Astrocyte (in vitro differentiated cells and primary cell): ENCODE measurements around the gene ETFA. TPM values are rescaled to one million over a fixed set of nuclear protein-coding genes. Genes with fewer than 3 reads are reported as not detected.

ENCODE experiments used
- DNase-seq: peaks from one replicate; pipeline ENCODE4 v3.0.0-alpha.2; 2010; ENCODE audit warnings: low read depth
- FAIRE-seq: peaks from 2 replicates; lab custom pipeline; 2011; peaks lifted over from hg19 to GRCh38; lab: Jason Lieb, UNC
- H2AFZ ChIP-seq: 2 replicates; pipeline ENCODE4 v1.6.0; 2012; ENCODE audit warnings: low read depth, low read length, inconsistent platforms
- H3K27ac ChIP-seq: 2 replicates; pipeline ENCODE4 v1.5.1; 2011; ENCODE audit warnings: low read depth, low read length, inconsistent platforms
- H3K27me3 ChIP-seq: 2 replicates; pipeline ENCODE4 v1.6.0; 2011; ENCODE audit warnings: low read length, inconsistent platforms; ENCODE audit not compliant: insufficient read depth
- H3K36me3 ChIP-seq: 2 replicates; pipeline ENCODE4 v1.5.1; 2011; ENCODE audit warnings: low read length, inconsistent platforms; ENCODE audit not compliant: insufficient read depth
- H3K4me1 ChIP-seq: 2 replicates; pipeline ENCODE4 v1.5.1; 2011; ENCODE audit warnings: low read length, inconsistent platforms; ENCODE audit not compliant: insufficient read depth
- H3K4me2 ChIP-seq: 2 replicates; pipeline ENCODE4 v1.6.0; 2012; ENCODE audit warnings: low read length, inconsistent platforms
- H3K4me3 ChIP-seq: 2 replicates; pipeline ENCODE4 v1.5.1; 2011; ENCODE audit warnings: low read depth, mild to moderate bottlenecking, low read length, inconsistent platforms; ENCODE audit not compliant: insufficient read depth
- H3K79me2 ChIP-seq: 2 replicates; pipeline ENCODE4 v1.6.0; 2012; ENCODE audit warnings: mild to moderate bottlenecking, low read length, inconsistent platforms; ENCODE audit not compliant: insufficient read depth
- H3K9ac ChIP-seq: 2 replicates; pipeline ENCODE4 v1.6.0; 2012; ENCODE audit warnings: mild to moderate bottlenecking, low read length, inconsistent platforms
- H3K9me3 ChIP-seq: 2 replicates; pipeline ENCODE4 v1.5.1; 2012; ENCODE audit warnings: low read depth, mild to moderate bottlenecking, low read length, inconsistent platforms; ENCODE audit not compliant: insufficient read depth
- H4K20me1 ChIP-seq: 2 replicates; pipeline ENCODE4 v1.6.0; 2012; ENCODE audit warnings: low read length, inconsistent platforms; ENCODE audit not compliant: insufficient read depth
- H3K27ac Mint-ChIP-seq: one replicate; pipeline ENCODE4 v1.8.0; 2021; ENCODE audit warnings: mild to moderate bottlenecking, mixed read lengths; ENCODE audit not compliant: unreplicated experiment
- H3K27me3 Mint-ChIP-seq: one replicate; pipeline ENCODE4 v1.8.0; 2021; ENCODE audit warnings: low read depth, mixed read lengths; ENCODE audit not compliant: unreplicated experiment
- H3K36me3 Mint-ChIP-seq: one replicate; pipeline ENCODE4 v1.8.0; 2021; ENCODE audit warnings: low read depth, mixed read lengths; ENCODE audit not compliant: unreplicated experiment
- H3K4me1 Mint-ChIP-seq: one replicate; pipeline ENCODE4 v1.8.0; 2021; ENCODE audit warnings: low read depth, mixed read lengths; ENCODE audit not compliant: unreplicated experiment
- H3K4me3 Mint-ChIP-seq: one replicate; pipeline ENCODE4 v1.8.0; 2021; ENCODE audit warnings: mild to moderate bottlenecking, moderate library complexity, mixed read lengths; ENCODE audit not compliant: unreplicated experiment
- H3K9me3 Mint-ChIP-seq: one replicate; pipeline ENCODE4 v1.8.0; 2021; ENCODE audit warnings: mild to moderate bottlenecking, mixed read lengths; ENCODE audit not compliant: unreplicated experiment
- CTCF ChIP-seq: IDR thresholded peaks from 2 replicates; pipeline ENCODE4 v1.5.1; 2011; ENCODE audit warnings: low read depth, mild to moderate bottlenecking, inconsistent platforms, low read length, moderate library complexity; ENCODE audit not compliant: insufficient read depth
- EZH2 ChIP-seq: IDR thresholded peaks from 2 replicates; pipeline ENCODE4 v1.6.1; 2012; ENCODE audit warnings: mild to moderate bottlenecking, low read length, inconsistent platforms; ENCODE audit not compliant: insufficient read depth
- total RNA-seq: library from RNA; stranded (reverse); gene quantifications from 2 replicates; pipeline ENCODE4 v1.2.1, GENCODE V29; 2021

Gene ETFA
- total RNA-seq, 1 donor from 2014 or later: 126 TPM

- H3K9me3 ChIP-seq: no peaks in the 10 kb centered on the region
- no peaks in the 10 kb centered on the region for H3K4me1 ChIP-seq
- FAIRE-seq: no peak
- H3K27me3 ChIP-seq: no peaks in the 10 kb centered on the region
- Mint-ChIP-seq H3K9me3 (no peaks in the 10 kb centered on the region), H3K36me3 (peaks cover 6% of the 10 kb centered on the region), H3K27me3 (no peaks in the 10 kb centered on the region), H3K4me1 (no peaks in the 10 kb centered on the region), H3K27ac (no peak overlapping the region), H3K4me3 (no peak overlapping the region)
- H3K36me3 ChIP-seq: peaks cover 6% of the 10 kb centered on the region
- no peak overlapping the region for H3K27ac ChIP-seq
- TF ChIP-seq CTCF: no peak
- no peak overlapping the region for H3K4me3 ChIP-seq
- H3K79me2 ChIP-seq: peaks cover 34% of the 10 kb centered on the region
- H3K4me2 ChIP-seq: no peak overlapping the region
- DNase-seq: peak; percentile 10
- H2AFZ ChIP-seq: no peak overlapping the region
- H3K9ac ChIP-seq: no peak overlapping the region
- H4K20me1 ChIP-seq: peaks cover 29% of the 10 kb centered on the region
Measured at GRCh38 chr15:76289582-76289981, 21.7 kb downstream of the ETFA start.

GRCh38 chr15:76286271-76286879, 24.9 kb downstream of the ETFA start:
- Mint-ChIP-seq H3K9me3 (no peaks in the 10 kb centered on the region), H3K4me1 (no peaks in the 10 kb centered on the region), H3K4me3 (no peak overlapping the region), H3K27ac (no peak overlapping the region), H3K27me3 (no peaks in the 10 kb centered on the region), H3K36me3 (peaks cover 8% of the 10 kb centered on the region)
- Histone ChIP-seq H3K36me3 (peaks cover 18% of the 10 kb centered on the region), H3K9me3 (no peaks in the 10 kb centered on the region), H3K79me2 (peaks cover 10% of the 10 kb centered on the region), H3K9ac (no peak overlapping the region), H3K4me3 (no peak overlapping the region), H3K4me1 (no peaks in the 10 kb centered on the region), H3K27ac (no peak overlapping the region), H3K4me2 (no peak overlapping the region), H3K27me3 (no peaks in the 10 kb centered on the region), H2AFZ (no peak overlapping the region), H4K20me1 (peaks cover 21% of the 10 kb centered on the region)
- no peak for TF ChIP-seq CTCF
- no peak for TF ChIP-seq EZH2
- DNase-seq (no peak), FAIRE-seq (no peak)

- Histone ChIP-seq H3K4me2 (no peak overlapping the region), H3K79me2 (peaks cover 4% of the 10 kb centered on the region), H3K9ac (no peak overlapping the region), H2AFZ (no peak overlapping the region), H3K4me1 (no peaks in the 10 kb centered on the region), H3K36me3 (peaks cover 18% of the 10 kb centered on the region), H3K4me3 (no peak overlapping the region), H3K27me3 (no peaks in the 10 kb centered on the region), H4K20me1 (peaks cover 13% of the 10 kb centered on the region), H3K27ac (no peak overlapping the region), H3K9me3 (no peaks in the 10 kb centered on the region)
- TF ChIP-seq EZH2 (no peak), CTCF (peak; percentile 46)
- H3K9me3 Mint-ChIP-seq: no peaks in the 10 kb centered on the region
- DNase-seq (no peak), FAIRE-seq (no peak)
- H3K4me3 Mint-ChIP-seq: no peak overlapping the region
- no peaks in the 10 kb centered on the region for H3K4me1 Mint-ChIP-seq
- H3K27ac Mint-ChIP-seq: no peak overlapping the region
- peaks cover 11% of the 10 kb centered on the region for H3K36me3 Mint-ChIP-seq
- no peaks in the 10 kb centered on the region for H3K27me3 Mint-ChIP-seq
Measured at GRCh38 chr15:76285241-76285825, 25.9 kb downstream of the ETFA start.
